ENCODE measurements around the gene CSNK1G1. TPM values are rescaled to one million over a fixed set of nuclear protein-coding genes. Genes with fewer than 3 reads are reported as not detected.

The CSNK1G1 gene
- total and polyA plus RNA-seq, 2 of the 8 experiments (the other 6 are each of a cell fraction or from before 2014, with no cell fraction given) = 6.0 to 12.9 TPM

GRCh38 chr15:64158363-64159134 lies 197.4 kb downstream of the CSNK1G1 start:
- no peak overlapping the region for H4K91ac ChIP-seq (replicated peaks; ENCODE audit: insufficient read length, low read length)
- no peak overlapping the region for H2BK15ac ChIP-seq (ENCODE audit: low read length)
- TF ChIP-seq KDM4A (IDR thresholded peaks at IDR 0.05; ENCODE audit: low read depth, low read length, severe bottlenecking) (no peak), SRF (IDR thresholded peaks at IDR 0.05; ENCODE audit: low read depth, low read length) (no peak), RBBP5 (IDR thresholded peaks at IDR 0.05; ENCODE audit: borderline replicate concordance, low read depth, low read length) (no peak), ZNF274 (IDR thresholded peaks at IDR 0.05; ENCODE audit: borderline replicate concordance, extremely low read depth, low read length) (no peak), CBX5 (IDR thresholded peaks at IDR 0.05; ENCODE audit: low read depth, low read length) (no peak), KDM1A (IDR thresholded peaks at IDR 0.05; ENCODE audit: borderline replicate concordance, low read length) (no peak), SIRT6 (IDR thresholded peaks at IDR 0.05; ENCODE audit: low read length) (no peak)
- no peak overlapping the region for H3K4me2 ChIP-seq (ENCODE audit: insufficient read depth in 1 of 2, low read depth in 2 of 2, low read length in 2 of 2)
- no peak overlapping the region for H3K56ac ChIP-seq (replicated peaks; ENCODE audit: insufficient read length, low read depth, low read length)
- no peak overlapping the region for H2AFZ ChIP-seq (ENCODE audit: low read length)
- H2BK20ac ChIP-seq (ENCODE audit: low read length) = no peak overlapping the region
- no peak overlapping the region for H3K27ac ChIP-seq (ENCODE audit: low read depth, low read length)
- 93% methylated on average over 11 of the region's 11 CpGs; no CpG with 5 or more reads in 1 of the 2 experiments for WGBS, 2 experiments (ENCODE audit: extremely low coverage in 1 of 2, insufficient coverage in 1 of 2, insufficient read length in 1 of 2, insufficient replicate concordance in 2 of 2, low coverage in 1 of 2, low lambda C conversion rate in 2 of 2, missing lambda C conversion rate in 1 of 2)
- peaks cover 8 to 18% of the 10 kb centered on the region in 2 experiments for H4K20me1 ChIP-seq (replicated peaks in 1 of 2; ENCODE audit: control insufficient read depth in 1 of 2, insufficient read depth in 2 of 2, low read length in 2 of 2)
- H3K4me3 ChIP-seq (ENCODE audit: extremely low read depth in 1 of 4, insufficient read depth in 2 of 4, low read depth in 3 of 4, low read length in 4 of 4) = no peak overlapping the region
- no peak overlapping the region for H3K18ac ChIP-seq (ENCODE audit: extremely low read depth, low read length)
- H3K23ac ChIP-seq (ENCODE audit: insufficient read length) = no peak overlapping the region
- no peak overlapping the region for H3K9ac ChIP-seq (replicated peaks in 1 of 4; ENCODE audit: extremely low read depth in 1 of 4, low read depth in 3 of 4, low read length in 3 of 4)
- ChIA-PET POLR2A (ENCODE audit: partially characterized antibody) (no interaction called here), CTCF (ENCODE audit: partially characterized antibody) (interaction anchor here (1.2 kb wide), 1 partner anchor 24 kb away, joined by 3 read pairs; no protein-coding TSS in a partner anchor)
- H3K79me1 ChIP-seq (ENCODE audit: low read depth, low read length) = no peaks in the 10 kb centered on the region; the same call in 1 of the 2 replicates
- no peak overlapping the region for H2BK120ac ChIP-seq (replicated peaks; ENCODE audit: low read depth, low read length)
- H3K36me3 ChIP-seq (ENCODE audit: control insufficient read depth in 2 of 4, insufficient read depth in 4 of 4, low read length in 3 of 4) = peaks cover 38 to 59% (median 49%) of the 10 kb centered on the region in 4 experiments
- peaks cover 0 to 9% of the 10 kb centered on the region in 2 experiments; a peak in 2 of 4 replicates for H3K79me2 ChIP-seq (ENCODE audit: control insufficient read depth in 1 of 2, insufficient read depth in 2 of 2, low read length in 2 of 2)
- no peak overlapping the region for H2AK5ac ChIP-seq (ENCODE audit: low read depth, low read length)
- no peak overlapping the region for H4K5ac ChIP-seq (ENCODE audit: insufficient read length, low read depth, low read length)
- no peak overlapping the region for H4K8ac ChIP-seq (ENCODE audit: extremely low read depth, insufficient read depth, low read length)
- H2BK12ac ChIP-seq (ENCODE audit: low read depth, low read length) = no peak overlapping the region
- FAIRE-seq (no peak), DNase-seq (ENCODE audit: low read depth in 1 of 2, low spot score in 2 of 2) (no peak)
- peaks cover 0 to 10% (median 3%) of the 10 kb centered on the region in 4 experiments for H3K4me1 ChIP-seq (replicated peaks in 1 of 4; ENCODE audit: control insufficient read depth in 3 of 4, insufficient read depth in 4 of 4, low read length in 3 of 4)
- no peaks in the 10 kb centered on the region for H3K27me3 ChIP-seq (replicated peaks in 1 of 4; ENCODE audit: control insufficient read depth in 3 of 4, extremely low read depth in 1 of 4, insufficient read depth in 3 of 4, low read length in 3 of 4)
- H3K4ac ChIP-seq (replicated peaks; ENCODE audit: insufficient read length, low read depth, low read length) = no peak overlapping the region
- no peak overlapping the region for H3K14ac ChIP-seq (ENCODE audit: insufficient read length)
- H3K23me2 ChIP-seq (ENCODE audit: low read depth, low read length) = peaks cover 3% of the 10 kb centered on the region; the same call in 1 of the 2 replicates
- H3K9me3 ChIP-seq (ENCODE audit: insufficient read depth in 2 of 2, low read depth in 1 of 2, low read length in 1 of 2) = no peaks in the 10 kb centered on the region
- H2BK5ac ChIP-seq (ENCODE audit: low read depth, low read length) = no peak overlapping the region
